Measurements from ENCODE around the gene NBAS.

DNA sequence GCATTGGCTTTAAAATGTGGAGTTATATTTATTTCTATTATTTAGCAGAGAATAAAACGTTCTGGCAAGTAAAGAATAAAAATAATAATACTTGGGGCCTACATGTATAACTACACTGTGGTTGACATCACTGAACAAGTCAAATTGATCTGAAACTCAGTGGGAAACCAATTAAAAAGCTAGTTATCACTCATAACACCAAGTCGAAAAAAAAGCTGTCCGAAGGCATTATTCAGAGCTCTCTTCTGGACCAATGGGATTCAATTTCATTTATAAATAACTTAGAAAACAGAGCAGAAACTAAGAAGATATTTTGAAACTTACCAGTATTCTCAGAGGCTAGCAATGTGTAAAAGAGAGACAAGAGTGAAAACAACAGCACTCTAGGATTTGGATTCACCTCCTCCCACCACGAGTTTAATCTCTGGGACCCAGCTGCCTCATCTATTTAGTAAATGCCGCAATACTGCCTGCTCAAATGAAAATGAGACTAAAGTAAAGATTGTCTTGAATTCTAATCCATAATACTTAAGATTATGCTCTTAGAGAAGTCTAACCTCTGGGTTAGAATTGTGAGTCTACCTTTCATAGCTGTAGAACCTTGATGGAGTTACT, 128.4 kb downstream of the NBAS start:
- TF ChIP-seq, protein P1, sequence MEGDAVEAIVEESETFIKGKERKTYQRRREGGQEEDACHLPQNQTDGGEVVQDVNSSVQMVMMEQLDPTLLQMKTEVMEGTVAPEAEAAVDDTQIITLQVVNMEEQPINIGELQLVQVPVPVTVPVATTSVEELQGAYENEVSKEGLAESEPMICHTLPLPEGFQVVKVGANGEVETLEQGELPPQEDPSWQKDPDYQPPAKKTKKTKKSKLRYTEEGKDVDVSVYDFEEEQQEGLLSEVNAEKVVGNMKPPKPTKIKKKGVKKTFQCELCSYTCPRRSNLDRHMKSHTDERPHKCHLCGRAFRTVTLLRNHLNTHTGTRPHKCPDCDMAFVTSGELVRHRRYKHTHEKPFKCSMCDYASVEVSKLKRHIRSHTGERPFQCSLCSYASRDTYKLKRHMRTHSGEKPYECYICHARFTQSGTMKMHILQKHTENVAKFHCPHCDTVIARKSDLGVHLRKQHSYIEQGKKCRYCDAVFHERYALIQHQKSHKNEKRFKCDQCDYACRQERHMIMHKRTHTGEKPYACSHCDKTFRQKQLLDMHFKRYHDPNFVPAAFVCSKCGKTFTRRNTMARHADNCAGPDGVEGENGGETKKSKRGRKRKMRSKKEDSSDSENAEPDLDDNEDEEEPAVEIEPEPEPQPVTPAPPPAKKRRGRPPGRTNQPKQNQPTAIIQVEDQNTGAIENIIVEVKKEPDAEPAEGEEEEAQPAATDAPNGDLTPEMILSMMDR (IDR thresholded peaks at IDR 0.05; ENCODE audit: insufficient read depth, low read depth, low read length), result no peak
- no peak for TF ChIP-seq EZH2 (IDR thresholded peaks at IDR 0.05; ENCODE audit: insufficient read depth, low read length)

Measured in astrocyte (in vitro differentiated cells and primary cell).